Peyer's patch (tissue), 4 donors: ENCODE data around the gene ITGAE.

ENCODE experiments used
- POLR2A ChIP-seq, 2 donors: fragments of 450-650 bp; IDR thresholded peaks; one replicate each; pipeline ENCODE4 v1.5.1; 2017; ENCODE audit warnings: antibody characterized with exemption in 2 of 2, mild to moderate bottlenecking in 2 of 2, moderate library complexity in 2 of 2
- TF ChIP-seq, protein P1 (sequence below), 6 experiments: fragments of 450-650 bp in 4 of 6; fragments of 200-600 bp in 2 of 6; sonication (generic) in 1 of 6; IDR thresholded peaks; one replicate each; pipeline ENCODE4 v1.5.1; 2017 to 2019; ENCODE audit warnings: antibody characterized with exemption in 6 of 6, mild to moderate bottlenecking in 3 of 6, moderate library complexity in 1 of 6

DNA sequence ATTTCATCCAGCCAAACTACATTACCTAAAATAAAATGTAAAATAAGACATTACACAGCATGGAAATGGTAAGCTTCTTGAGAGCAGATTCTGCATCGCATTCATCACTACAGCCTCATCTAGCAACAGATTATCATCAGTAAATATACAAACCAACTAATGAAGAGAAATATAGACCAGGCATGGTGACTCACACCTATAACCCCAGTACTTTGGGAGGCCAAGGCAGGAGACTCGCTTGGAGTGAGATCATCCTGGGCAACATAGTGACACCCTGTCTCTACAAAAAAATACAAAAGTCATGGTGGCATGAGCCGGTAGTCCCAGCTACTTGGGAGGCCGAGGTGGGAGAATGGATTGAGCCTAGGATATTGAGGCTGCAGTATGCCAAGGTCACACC, 25.2 kb upstream of the ITGAE start:
- TF ChIP-seq, protein P1, sequence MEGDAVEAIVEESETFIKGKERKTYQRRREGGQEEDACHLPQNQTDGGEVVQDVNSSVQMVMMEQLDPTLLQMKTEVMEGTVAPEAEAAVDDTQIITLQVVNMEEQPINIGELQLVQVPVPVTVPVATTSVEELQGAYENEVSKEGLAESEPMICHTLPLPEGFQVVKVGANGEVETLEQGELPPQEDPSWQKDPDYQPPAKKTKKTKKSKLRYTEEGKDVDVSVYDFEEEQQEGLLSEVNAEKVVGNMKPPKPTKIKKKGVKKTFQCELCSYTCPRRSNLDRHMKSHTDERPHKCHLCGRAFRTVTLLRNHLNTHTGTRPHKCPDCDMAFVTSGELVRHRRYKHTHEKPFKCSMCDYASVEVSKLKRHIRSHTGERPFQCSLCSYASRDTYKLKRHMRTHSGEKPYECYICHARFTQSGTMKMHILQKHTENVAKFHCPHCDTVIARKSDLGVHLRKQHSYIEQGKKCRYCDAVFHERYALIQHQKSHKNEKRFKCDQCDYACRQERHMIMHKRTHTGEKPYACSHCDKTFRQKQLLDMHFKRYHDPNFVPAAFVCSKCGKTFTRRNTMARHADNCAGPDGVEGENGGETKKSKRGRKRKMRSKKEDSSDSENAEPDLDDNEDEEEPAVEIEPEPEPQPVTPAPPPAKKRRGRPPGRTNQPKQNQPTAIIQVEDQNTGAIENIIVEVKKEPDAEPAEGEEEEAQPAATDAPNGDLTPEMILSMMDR (IDR thresholded peaks at IDR 0.05) = no peak
- no peak for TF ChIP-seq POLR2A (IDR thresholded peaks at IDR 0.05)
